Measurements from ENCODE around the gene LMAN1.

Gene LMAN1, protein sequence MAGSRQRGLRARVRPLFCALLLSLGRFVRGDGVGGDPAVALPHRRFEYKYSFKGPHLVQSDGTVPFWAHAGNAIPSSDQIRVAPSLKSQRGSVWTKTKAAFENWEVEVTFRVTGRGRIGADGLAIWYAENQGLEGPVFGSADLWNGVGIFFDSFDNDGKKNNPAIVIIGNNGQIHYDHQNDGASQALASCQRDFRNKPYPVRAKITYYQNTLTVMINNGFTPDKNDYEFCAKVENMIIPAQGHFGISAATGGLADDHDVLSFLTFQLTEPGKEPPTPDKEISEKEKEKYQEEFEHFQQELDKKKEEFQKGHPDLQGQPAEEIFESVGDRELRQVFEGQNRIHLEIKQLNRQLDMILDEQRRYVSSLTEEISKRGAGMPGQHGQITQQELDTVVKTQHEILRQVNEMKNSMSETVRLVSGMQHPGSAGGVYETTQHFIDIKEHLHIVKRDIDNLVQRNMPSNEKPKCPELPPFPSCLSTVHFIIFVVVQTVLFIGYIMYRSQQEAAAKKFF

GRCh38 chr18:59358712-59359575 is at the start of gene LMAN1:
Gene LMAN1 (minus strand): TSS chr18:59359265. CDS start chr18:59359244, 21 bp downstream.
- DNase-seq (ENCODE audit: low read depth, low spot score): peak; percentile 82

DNA sequence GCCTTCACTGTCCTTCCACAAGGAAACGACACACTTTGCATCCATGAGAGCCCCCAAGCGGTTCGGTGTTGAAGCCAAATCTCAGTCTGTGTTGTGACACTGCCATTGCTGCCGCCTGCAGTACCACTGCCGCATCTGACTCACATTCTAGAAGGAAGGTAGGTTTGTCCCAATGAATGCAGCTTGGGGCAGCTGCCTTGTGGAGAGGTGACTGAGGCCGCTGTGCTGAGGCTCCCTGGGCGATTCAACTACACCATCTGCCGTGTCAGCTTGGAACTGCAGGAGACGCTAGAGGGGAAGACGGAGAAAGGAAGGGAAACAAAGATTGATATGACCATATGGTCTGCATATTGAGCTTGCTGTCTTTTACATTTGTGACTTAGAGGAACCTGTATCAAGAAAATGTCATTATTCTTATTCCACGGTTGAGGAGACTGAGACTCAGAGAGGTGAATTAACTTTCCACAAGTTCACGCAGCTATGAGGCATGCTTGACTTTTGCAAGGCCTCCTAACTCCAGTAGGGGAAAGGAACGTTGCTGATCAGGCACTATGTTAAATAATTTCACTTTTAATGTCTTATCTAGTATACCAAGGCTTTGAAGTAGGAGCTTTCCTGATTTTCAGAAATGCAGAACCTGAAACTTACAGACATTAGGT is 43.5 kb upstream of the LMAN1 start:
- DNase-seq (ENCODE audit: low read depth, low spot score): peak; percentile 34

DNA sequence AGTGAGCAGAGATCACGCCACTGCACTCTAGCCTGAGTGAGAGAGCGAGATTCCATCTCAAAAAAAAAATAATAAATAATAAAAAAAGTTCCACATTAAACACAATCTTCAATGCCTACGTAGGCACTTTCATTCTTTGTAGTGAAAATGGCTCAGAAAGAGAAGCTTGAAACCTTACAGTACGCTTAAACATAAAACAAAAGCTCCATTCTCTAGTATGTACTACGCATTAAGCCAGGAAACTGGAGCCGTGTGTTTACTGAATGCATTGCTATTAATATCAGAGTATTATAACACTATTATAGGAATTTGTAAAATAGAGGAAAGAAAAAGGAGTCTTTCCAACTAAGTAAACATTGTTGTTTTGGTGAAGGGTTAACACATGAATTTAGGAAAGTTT is 41.3 kb upstream of the LMAN1 start:
- no peak for DNase-seq (ENCODE audit: low read depth, low spot score)

- no peak for DNase-seq (ENCODE audit: low read depth, low spot score)
These were observed 36.4 kb upstream of the LMAN1 start for GRCh38 chr18:59395226-59396175.

DNA sequence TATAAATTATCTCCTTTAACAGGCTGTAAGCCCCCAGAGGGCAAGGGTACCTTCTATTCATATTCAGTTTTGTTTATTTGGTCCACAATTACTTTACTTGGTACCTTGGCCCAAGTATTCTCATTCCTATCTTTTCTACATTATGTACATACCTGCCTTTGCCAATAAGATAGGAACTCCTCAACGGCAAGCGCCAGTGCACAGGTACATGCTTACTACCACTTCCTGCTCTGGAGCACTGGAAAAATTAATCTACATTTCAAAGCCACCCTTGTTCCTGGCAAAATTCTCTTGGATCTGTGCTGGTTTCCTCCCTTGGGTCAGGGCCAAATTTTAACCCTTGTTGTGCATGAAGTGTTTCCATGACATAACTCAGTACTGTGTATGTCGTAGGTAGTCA is 34.3 kb upstream of the LMAN1 start:
- no peak for DNase-seq (ENCODE audit: low read depth, low spot score)

GRCh38 chr18:59388817-59389216 is 29.8 kb upstream of the LMAN1 start:
- no peak for DNase-seq (ENCODE audit: low read depth, low spot score)

GRCh38 chr18:59387687-59388565 is 28.9 kb upstream of the LMAN1 start:
- no peak for DNase-seq (ENCODE audit: low read depth, low spot score)

DNA sequence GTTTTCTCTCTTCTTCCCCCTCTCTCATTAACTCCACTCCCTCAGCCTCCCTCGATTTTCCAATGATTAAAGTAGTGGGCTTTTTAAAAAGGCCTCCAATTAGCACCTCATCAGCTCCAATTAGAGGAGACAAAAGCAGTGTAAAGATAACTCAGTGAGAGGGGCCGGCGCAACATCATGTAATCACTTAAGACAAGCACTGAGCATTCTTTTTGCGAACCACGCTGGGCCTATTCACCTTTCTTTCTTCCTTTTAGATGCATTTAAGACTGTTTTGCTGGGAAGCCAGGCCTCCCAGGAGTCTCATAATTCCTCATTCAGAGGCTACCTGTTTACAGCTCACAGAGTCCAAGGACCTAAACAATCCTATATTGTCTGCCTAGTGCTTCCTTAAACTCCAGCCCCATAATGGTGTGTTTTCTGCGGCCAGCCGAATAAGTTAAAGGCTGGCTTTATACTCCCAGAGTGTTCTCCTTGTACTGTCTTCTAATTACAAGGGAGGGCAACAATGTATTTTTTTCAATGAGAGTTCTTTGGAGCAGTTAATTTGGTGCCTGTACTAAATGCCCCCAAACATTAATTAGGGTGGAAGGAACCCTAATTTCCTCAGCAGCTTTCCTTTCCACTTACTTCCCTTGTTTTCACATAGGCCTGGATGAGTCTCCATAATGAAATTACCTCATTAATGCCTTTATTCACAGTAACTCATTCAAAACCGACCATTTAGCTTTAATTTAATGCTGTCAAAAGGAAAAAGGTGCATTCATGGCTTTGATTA is 28.0 kb upstream of the LMAN1 start:
- no peak for DNase-seq (ENCODE audit: low read depth, low spot score)

GRCh38 chr18:59385191-59385590 is 26.1 kb upstream of the LMAN1 start:
- DNase-seq (ENCODE audit: low read depth, low spot score): no peak

GRCh38 chr18:59383851-59384250 is 24.8 kb upstream of the LMAN1 start:
- DNase-seq (ENCODE audit: low read depth, low spot score): no peak

DNA sequence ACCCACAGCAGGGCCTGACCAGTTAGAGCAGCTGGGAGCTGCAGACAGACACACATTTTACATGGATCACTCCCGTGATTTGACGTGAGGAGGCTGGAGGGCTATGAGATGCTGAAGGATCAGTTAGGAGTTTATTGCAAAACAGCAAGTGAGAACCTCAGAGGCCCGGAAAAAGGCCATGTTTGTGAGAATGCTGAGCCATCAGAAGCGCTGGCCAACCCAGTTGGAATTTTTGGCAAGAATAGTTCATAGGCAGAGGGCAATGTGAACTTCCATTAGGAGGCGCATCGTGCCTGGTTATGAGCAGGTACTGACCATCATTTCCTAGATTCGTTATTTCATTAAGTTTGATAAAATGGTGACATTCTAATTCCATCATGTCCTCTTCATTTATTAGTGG is 23.3 kb upstream of the LMAN1 start:
- no peak for DNase-seq (ENCODE audit: low read depth, low spot score)

GRCh38 chr18:59381949-59382348 is 22.9 kb upstream of the LMAN1 start:
- no peak for DNase-seq (ENCODE audit: low read depth, low spot score)

DNA sequence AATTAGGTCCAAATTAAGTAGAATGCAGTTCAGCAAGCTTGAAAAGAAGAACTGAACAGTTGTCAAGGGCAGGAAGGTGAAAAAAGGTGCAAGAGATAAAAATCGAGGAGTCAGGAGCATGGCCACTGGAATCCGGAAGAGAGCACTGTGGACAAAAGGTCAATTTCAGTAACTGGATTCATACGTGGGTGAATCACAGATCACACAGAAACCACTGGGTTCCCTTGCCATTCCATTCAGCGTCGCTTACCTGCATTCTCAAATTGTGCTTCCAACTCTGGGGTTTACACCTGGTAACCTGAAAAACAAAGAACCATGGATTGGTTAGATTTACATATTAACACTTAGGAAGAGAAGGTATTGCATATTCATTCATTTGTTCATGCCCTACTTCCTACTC is 21.6 kb upstream of the LMAN1 start:
- DNase-seq (ENCODE audit: low read depth, low spot score): no peak

GRCh38 chr18:59379772-59380522 is 20.9 kb upstream of the LMAN1 start:
- no peak for DNase-seq (ENCODE audit: low read depth, low spot score)

DNA sequence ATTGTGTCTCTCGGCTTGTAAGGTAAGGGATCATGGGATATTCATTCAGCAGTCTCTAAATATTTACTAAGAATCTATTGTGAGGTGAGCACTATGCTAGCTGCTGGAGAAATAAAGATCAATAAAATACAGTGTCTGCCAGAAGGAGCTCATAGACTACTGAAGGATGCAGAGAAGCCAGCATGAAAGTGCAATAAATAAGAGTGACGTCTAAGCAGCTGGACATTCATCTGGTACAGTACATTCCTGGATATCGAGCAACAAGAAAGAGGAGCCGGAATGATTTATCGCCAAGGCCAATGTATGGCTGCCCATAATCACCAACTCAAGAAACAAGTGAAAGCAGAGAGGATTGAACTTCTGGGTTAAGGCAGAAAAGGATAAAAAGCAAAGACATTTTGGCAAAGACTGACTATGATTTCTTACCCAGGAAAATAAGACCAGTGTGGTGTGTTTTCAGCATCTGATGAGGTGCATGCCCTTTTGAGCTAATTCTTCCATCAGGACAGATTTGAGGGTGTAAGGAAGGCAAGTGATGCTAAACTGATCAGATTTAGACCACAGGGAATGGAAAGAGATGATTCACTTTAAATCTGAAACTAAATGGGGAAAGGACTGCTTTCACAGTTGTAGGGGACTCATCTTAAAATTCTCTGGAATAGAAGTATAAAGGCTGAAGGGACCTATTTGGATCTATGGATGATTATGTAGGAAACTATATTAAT is 18.7 kb upstream of the LMAN1 start:
- no peak for DNase-seq (ENCODE audit: low read depth, low spot score)

GRCh38 chr18:59376351-59376935 is 17.4 kb upstream of the LMAN1 start:
- no peak for DNase-seq (ENCODE audit: low read depth, low spot score)

DNA sequence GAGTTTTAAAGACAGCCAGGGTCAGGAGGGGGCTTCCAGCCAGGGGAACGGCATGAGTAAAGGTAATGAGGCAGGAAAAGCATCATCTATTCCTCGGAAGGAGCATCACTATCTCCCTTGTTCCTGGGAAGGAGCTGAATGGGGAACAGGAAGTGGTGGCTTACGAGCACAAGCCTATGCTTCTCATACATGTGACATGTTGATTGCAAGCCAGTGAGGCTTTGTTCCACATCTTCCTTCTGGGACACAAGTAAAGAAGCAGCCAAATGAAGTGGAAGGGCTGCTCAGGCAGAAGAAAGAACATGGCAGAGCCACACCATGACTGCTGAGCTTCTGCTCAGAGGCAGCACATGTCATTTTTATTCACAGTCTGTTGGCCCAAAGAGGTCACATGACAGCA is 15.1 kb upstream of the LMAN1 start:
- no peak for DNase-seq (ENCODE audit: low read depth, low spot score)

Measured in activated CD4-positive, CD25-positive, alpha-beta regulatory T cell treated with anti-CD3 and anti-CD28 coated beads, Interleukin-2, amount 50 U/mL, for 16 hours (primary cell).